ENCODE measurements around the gene CA5A. TPM values are rescaled to one million over a fixed set of nuclear protein-coding genes. Genes with fewer than 3 reads are reported as not detected.
"Not testable (repeated sequence)": the region's sequence is repeated elsewhere in the genome, so short reads cannot be mapped to it uniquely, and the experiment has no call there.

CA5A gene
- total RNA-seq, 8 experiments from 2014 or later: 0.05 to 0.52 (median 0.17) TPM; not detected in 1

DNA sequence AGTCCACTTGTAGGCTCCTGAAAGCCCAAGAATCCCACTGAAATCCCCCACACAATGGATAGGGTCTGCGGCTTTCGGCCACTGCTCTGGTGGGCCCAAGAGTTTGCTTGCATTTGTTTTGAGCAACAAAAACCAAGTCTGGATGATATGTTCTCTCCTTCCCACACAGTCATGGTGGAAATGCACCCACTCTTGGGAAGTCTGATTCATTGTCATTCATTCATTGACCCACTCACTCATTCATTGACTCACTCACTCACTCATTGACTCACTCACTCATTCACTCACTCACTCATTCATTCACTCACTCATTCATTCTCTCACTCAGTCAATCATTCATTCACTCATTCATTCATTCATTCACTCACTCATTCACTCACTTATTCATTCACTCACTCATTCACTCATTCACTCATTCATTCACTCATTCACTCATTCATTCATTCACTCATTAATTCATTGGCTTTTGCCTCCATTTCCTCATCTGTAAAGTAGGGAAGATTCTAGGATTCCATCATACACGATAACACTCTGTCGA is 2.2 kb upstream of the CA5A start:
- whole genome bisulfite sequencing, 10 experiments: 69 to 100% (median 90%) methylated on average over 2 to 4 of the region's 4 CpGs; no CpG with 5 or more reads in 1 of the 10 experiments
- in situ Hi-C loops (cut with MboI; ENCODE audit: low pct_unique_long_range_greater_than_20kb in 2 of 9, low sequenced_read_pairs in 9 of 9, unreplicated experiment in 9 of 9): no loop called here
- H3K4me1 ChIP-seq (replicated peaks in 1 of 2): no peaks in the 10 kb centered on the region
- no peak for ATAC-seq (replicated peaks in 6 of 8)
- no peak overlapping the region for H3K4me3 ChIP-seq
- no peak overlapping the region for H3K27ac ChIP-seq

DNA sequence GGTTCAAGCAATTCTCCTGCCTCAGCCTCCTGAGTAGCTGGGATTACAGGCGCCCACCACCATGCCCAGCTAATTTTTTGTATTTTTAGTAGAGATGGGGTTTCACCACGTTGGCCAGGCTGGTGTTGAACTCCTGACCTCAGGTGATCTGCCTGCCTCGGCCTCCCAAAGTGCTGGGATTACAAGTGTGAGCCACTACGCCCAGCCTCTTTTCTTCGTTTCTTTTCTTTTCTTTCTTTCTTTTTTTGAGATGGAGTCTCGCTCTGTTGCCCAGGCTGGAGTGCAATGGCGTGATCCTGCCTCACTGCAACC is 858 bp upstream of the CA5A start:
- H3K4me1 ChIP-seq (replicated peaks in 1 of 2); ATAC-seq (replicated peaks in 6 of 8); in situ Hi-C loops (cut with MboI; ENCODE audit: low pct_unique_long_range_greater_than_20kb in 2 of 9, low sequenced_read_pairs in 9 of 9, unreplicated experiment in 9 of 9); H3K27ac ChIP-seq; H3K4me3 ChIP-seq: not testable (repeated sequence)
- WGBS, 10 experiments: 0 to 88% (median 60%) methylated on average over 1 to 6 of the region's 7 CpGs; no CpG with 5 or more reads in 3 of the 10 experiments

DNA sequence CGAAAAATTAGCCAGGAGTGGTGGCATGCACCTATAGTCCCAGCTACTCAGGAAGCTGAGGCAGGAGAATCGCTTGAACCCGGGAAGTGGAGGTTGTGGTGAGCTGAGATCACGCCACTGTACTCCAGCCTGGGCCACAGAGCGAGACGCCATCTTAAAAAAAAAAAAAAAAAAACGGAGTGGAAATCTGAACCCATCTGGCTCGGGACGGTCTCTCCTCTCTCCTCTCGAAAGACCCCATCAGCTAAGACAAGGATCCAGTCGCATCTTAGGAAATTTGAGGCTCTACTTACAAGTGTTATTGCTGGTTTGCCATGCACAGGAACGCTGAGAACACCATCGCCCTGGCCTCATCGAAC is 334 bp downstream of the CA5A start:
- in situ Hi-C loops (cut with MboI; ENCODE audit: low pct_unique_long_range_greater_than_20kb in 2 of 9, low sequenced_read_pairs in 9 of 9, unreplicated experiment in 9 of 9); H3K4me1 ChIP-seq (replicated peaks in 1 of 2); H3K4me3 ChIP-seq; H3K27ac ChIP-seq; ATAC-seq (replicated peaks in 6 of 8): not testable (repeated sequence)
- 69 to 100% (median 79%) methylated on average over 1 to 8 of the region's 14 CpGs; no CpG with 5 or more reads in 4 of the 10 experiments for WGBS, 10 experiments

DNA sequence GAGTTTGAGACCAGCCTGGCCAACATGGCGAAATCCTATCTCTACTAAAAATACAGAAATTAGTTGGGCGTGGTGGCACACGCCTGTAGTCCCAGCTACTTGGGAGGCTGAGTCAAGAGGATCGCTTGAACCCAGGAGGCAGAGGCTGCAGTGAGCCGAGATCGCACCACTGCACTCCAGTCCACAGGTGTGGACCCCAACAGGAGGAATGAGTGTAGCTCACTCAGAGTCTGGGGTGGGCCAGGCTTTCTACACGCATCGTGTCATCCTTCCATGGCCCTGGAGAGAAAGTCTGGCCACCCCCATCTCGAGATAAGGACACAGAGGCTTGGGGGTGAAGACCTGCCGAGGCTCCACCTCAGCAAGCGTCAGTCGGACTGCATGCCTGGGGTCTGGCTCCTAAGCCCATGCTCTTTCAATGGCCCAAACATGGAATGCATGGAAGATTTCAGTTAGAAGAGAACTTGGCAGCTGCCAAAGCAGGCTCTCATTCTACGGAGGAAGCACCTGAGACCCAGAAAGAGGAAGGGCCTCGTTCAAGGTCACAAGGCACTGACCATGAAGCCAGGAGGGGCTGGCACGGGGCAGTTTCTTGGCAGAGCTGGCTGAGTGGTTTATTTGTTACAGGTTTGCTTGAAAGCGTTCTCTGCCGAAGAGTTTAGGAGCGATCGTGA is 1.4 kb downstream of the CA5A start:
- H3K4me3 ChIP-seq; in situ Hi-C loops (cut with MboI; ENCODE audit: low pct_unique_long_range_greater_than_20kb in 2 of 9, low sequenced_read_pairs in 9 of 9, unreplicated experiment in 9 of 9); ATAC-seq (replicated peaks in 6 of 8); H3K4me1 ChIP-seq (replicated peaks in 1 of 2); H3K27ac ChIP-seq: not testable (repeated sequence)
- 55 to 100% (median 83%) methylated on average over 1 to 6 of the region's 19 CpGs; no CpG with 5 or more reads in 6 of the 10 experiments for WGBS, 10 experiments

- H3K4me3 ChIP-seq: no peak overlapping the region
- peaks cover 5% of the 10 kb centered on the region in 2 donors for H3K4me1 ChIP-seq (replicated peaks in 1 of 2)
- WGBS, 10 experiments: 73 to 100% (median 100%) methylated on average over 2 to 3 of the region's 3 CpGs; no CpG with 5 or more reads in 5 of the 10 experiments
- no peak overlapping the region for H3K27ac ChIP-seq
- in situ Hi-C loops (cut with MboI; ENCODE audit: low pct_unique_long_range_greater_than_20kb in 2 of 9, low sequenced_read_pairs in 9 of 9, unreplicated experiment in 9 of 9): no loop called here
- no peak for ATAC-seq (replicated peaks in 6 of 8)
These were observed 3.2 kb downstream of the CA5A start for GRCh38 chr16:87933140-87933495.

GRCh38 chr16:87932475-87933139 is 3.7 kb downstream of the CA5A start:
- ATAC-seq (replicated peaks in 6 of 8); H3K27ac ChIP-seq; in situ Hi-C loops (cut with MboI; ENCODE audit: low pct_unique_long_range_greater_than_20kb in 2 of 9, low sequenced_read_pairs in 9 of 9, unreplicated experiment in 9 of 9); H3K4me3 ChIP-seq; H3K4me1 ChIP-seq (replicated peaks in 1 of 2): not testable (repeated sequence)
- WGBS, 10 experiments: 80 to 98% (median 90%) methylated on average over 1 to 5 of the region's 17 CpGs; no CpG with 5 or more reads in 5 of the 10 experiments

DNA sequence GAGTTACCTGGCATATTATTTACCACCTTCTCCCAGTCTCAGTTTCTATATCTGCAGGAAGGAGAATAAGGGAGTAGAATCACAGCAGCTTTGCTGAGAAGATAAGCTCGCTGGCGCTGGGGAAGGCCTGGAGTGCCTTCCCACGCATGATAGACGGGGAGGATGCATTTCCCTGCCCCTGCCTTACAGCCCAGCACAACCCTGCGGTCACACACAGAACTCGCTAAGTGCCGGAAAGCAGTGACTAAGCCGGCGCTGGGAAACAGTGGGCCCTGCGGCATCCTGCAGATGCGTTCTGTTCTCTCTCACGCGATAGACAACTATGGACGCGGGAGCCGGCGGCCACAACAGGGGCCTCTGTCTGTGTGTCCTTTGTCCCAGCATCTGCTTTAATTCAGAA is 4.8 kb downstream of the CA5A start:
- H3K4me1 ChIP-seq (replicated peaks in 1 of 2): peaks cover 5% of the 10 kb centered on the region in 2 donors
- H3K27ac ChIP-seq: no peak overlapping the region
- ATAC-seq (replicated peaks in 6 of 8): peak in 5 of 8 experiments; percentile 85 to 93 (median 86)
- H3K4me3 ChIP-seq: no peak overlapping the region
- in situ Hi-C loops (cut with MboI; ENCODE audit: low pct_unique_long_range_greater_than_20kb in 2 of 9, low sequenced_read_pairs in 9 of 9, unreplicated experiment in 9 of 9): no loop called here
- 45 to 100% (median 86%) methylated on average over 2 to 11 of the region's 17 CpGs; no CpG with 5 or more reads in 3 of the 10 experiments for WGBS, 10 experiments

DNA sequence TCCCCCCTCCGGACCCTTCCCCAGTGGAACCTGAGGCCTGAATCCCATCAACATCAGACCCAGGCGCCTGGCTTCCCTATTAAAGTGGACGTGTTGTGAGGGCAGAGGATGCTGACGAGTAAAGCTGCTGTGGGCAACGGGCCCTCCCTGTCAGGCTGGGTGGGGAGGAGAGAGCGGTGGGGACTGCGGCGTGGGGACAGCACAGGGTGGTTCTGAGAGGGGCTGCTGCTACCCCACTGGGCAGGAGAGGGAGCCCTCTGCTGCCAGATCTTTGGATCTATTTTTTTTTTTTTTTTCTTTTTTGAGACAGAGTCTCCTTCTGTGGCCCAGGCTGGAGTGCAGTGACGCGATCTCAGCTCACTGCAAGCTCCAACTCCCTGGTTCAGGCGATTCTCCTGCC is 5.9 kb downstream of the CA5A start:
- peaks cover 5% of the 10 kb centered on the region in 2 donors for H3K4me1 ChIP-seq (replicated peaks in 1 of 2)
- ATAC-seq (replicated peaks in 6 of 8): peak; percentile 35 to 75 (median 44)
- H3K27ac ChIP-seq: no peak overlapping the region
- 10 to 83% (median 31%) methylated on average over 1 to 5 of the region's 11 CpGs; no CpG with 5 or more reads in 5 of the 10 experiments for WGBS, 10 experiments
- H3K4me3 ChIP-seq: no peak overlapping the region
- in situ Hi-C loops (cut with MboI; ENCODE audit: low pct_unique_long_range_greater_than_20kb in 2 of 9, low sequenced_read_pairs in 9 of 9, unreplicated experiment in 9 of 9): no loop called here

DNA sequence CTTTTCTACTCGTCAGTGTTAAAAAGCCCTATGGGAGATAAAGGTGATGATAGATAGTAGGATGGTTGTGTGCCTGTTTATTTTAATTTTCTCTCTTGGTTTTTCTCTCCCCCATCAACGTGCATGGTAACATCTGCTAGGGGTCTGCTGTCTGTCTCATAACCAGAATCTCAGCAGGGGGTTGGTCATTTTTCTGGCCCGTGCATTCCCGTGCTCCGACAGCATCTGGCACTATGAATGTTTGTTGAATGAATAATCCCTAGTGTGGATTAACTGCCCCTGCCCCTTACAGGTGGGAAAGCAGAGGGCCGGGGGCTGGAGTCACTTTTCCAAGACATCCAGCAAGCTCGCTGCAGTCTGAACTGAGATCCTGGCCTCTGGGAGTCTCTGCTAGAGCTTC is 6.3 kb downstream of the CA5A start:
- no peak overlapping the region for H3K27ac ChIP-seq
- ATAC-seq (replicated peaks in 6 of 8): no peak
- in situ Hi-C loops (cut with MboI; ENCODE audit: low pct_unique_long_range_greater_than_20kb in 2 of 9, low sequenced_read_pairs in 9 of 9, unreplicated experiment in 9 of 9): no loop called here
- no peak overlapping the region for H3K4me3 ChIP-seq
- H3K4me1 ChIP-seq (replicated peaks in 1 of 2): peaks cover 9 to 10% of the 10 kb centered on the region in 2 donors
- WGBS, 10 experiments: 18 to 100% (median 51%) methylated on average over 1 to 6 of the region's 7 CpGs; no CpG with 5 or more reads in 2 of the 10 experiments

GRCh38 chr16:87927195-87927562 is 9.2 kb downstream of the CA5A start:
- WGBS, 10 experiments: 68% methylated on average over 3 of the region's 4 CpGs; no CpG with 5 or more reads in 9 of the 10 experiments
- H3K27ac ChIP-seq: no peak overlapping the region
- no peak for ATAC-seq (replicated peaks in 6 of 8)
- peaks cover 26 to 30% of the 10 kb centered on the region in 2 donors for H3K4me1 ChIP-seq (replicated peaks in 1 of 2)
- no peak overlapping the region for H3K4me3 ChIP-seq
- in situ Hi-C loops (cut with MboI; ENCODE audit: low pct_unique_long_range_greater_than_20kb in 2 of 9, low sequenced_read_pairs in 9 of 9, unreplicated experiment in 9 of 9): no loop called here

- H3K4me3 ChIP-seq: no peak overlapping the region
- ATAC-seq (replicated peaks in 6 of 8): no peak
- no peak overlapping the region for H3K27ac ChIP-seq
- peaks cover 25 to 26% of the 10 kb centered on the region in 2 donors for H3K4me1 ChIP-seq (replicated peaks in 1 of 2)
- in situ Hi-C loops (cut with MboI; ENCODE audit: low pct_unique_long_range_greater_than_20kb in 2 of 9, low sequenced_read_pairs in 9 of 9, unreplicated experiment in 9 of 9): no loop called here
- WGBS, 10 experiments: 50 to 92% (median 76%) methylated on average over 1 to 9 of the region's 44 CpGs; no CpG with 5 or more reads in 1 of the 10 experiments
These were observed 9.8 kb downstream of the CA5A start for GRCh38 chr16:87926246-87927194.

GRCh38 chr16:87924811-87925670 is 11.3 kb downstream of the CA5A start:
- WGBS, 10 experiments: 50 to 95% (median 80%) methylated on average over 1 to 15 of the region's 26 CpGs; no CpG with 5 or more reads in 3 of the 10 experiments

More at GRCh38 chr16:87924811-87925670, 11.3 kb downstream of the CA5A start:
- in situ Hi-C loops (cut with MboI; ENCODE audit: low pct_unique_long_range_greater_than_20kb in 2 of 9, low sequenced_read_pairs in 9 of 9, unreplicated experiment in 9 of 9): no loop called here
- H3K4me1 ChIP-seq (replicated peaks in 1 of 2): peaks cover 22 to 26% of the 10 kb centered on the region in 2 donors
- no peak overlapping the region for H3K4me3 ChIP-seq
- peak overlapping the region; percentile 15 to 42 for H3K27ac ChIP-seq
- ATAC-seq (replicated peaks in 6 of 8): peak in 5 of 8 experiments; percentile 48 to 74 (median 69)

Data from motor neuron (in vitro differentiated cells).